ENCODE results near the gene PKHD1.

- TF ChIP-seq POLR2A (IDR thresholded peaks at IDR 0.05; ENCODE audit: extremely low read depth, insufficient read length) (no peak), CTCF (IDR thresholded peaks at IDR 0.05; ENCODE audit: low read depth, low read length) (no peak), MYC (IDR thresholded peaks at IDR 0.05; ENCODE audit: low read depth, low read length) (no peak)
- TF ChIP-seq, protein P1, sequence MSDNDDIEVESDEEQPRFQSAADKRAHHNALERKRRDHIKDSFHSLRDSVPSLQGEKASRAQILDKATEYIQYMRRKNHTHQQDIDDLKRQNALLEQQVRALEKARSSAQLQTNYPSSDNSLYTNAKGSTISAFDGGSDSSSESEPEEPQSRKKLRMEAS (IDR thresholded peaks at IDR 0.05; ENCODE audit: low read depth, low read length) = no peak
Measured at GRCh38 chr6:51892750-51893149, 194.7 kb downstream of the PKHD1 start.
